GM23338 (cell line): ENCODE measurements around the gene TRAPPC2. TPM values are rescaled to one million over a fixed set of nuclear protein-coding genes. Genes with fewer than 3 reads are reported as not detected.

ENCODE experiments used
- ATAC-seq: fragments of 200-7000 bp; cut with Tn5 transposase; 3 replicates; pipeline ENCODE4 v1.9.1; 2020
- DNase-seq: peaks from one replicate; pipeline ENCODE4 v3.0.0-alpha.2; 2015; ENCODE audit warnings: low spot score
- H2AFZ ChIP-seq: fragments of 200-600 bp; sonication (generic); 2 replicates; pipeline ENCODE4 v1.8.0; 2016; ENCODE audit warnings: antibody characterized with exemption, mild to moderate bottlenecking, moderate library complexity
- H3F3A ChIP-seq: fragments of 200-600 bp; sonication (generic); replicated peaks from 2 replicates; pipeline ENCODE4 v1.8.0; 2017; ENCODE audit warnings: antibody characterized with exemption, mixed run types, low read depth
- H3K27ac ChIP-seq: fragments of 200-600 bp; sonication (generic); 2 replicates; pipeline ENCODE4 v1.6.1; 2016; ENCODE audit warnings: low read depth
- H3K27me3 ChIP-seq: fragments of 200-600 bp; sonication (generic); 2 replicates; pipeline ENCODE4 v1.8.0; 2016; ENCODE audit warnings: mild to moderate bottlenecking, mixed run types, moderate library complexity; ENCODE audit not compliant: insufficient read depth
- H3K36me3 ChIP-seq: fragments of 200-600 bp; sonication (generic); 2 replicates; pipeline ENCODE4 v1.8.0; 2016; ENCODE audit warnings: mild to moderate bottlenecking; ENCODE audit not compliant: insufficient read depth
- H3K4me1 ChIP-seq: fragments of 200-600 bp; sonication (generic); 2 replicates; pipeline ENCODE4 v1.8.0; 2016; ENCODE audit warnings: mild to moderate bottlenecking, moderate library complexity; ENCODE audit not compliant: insufficient read depth
- H3K4me2 ChIP-seq: fragments of 200-600 bp; sonication (generic); 2 replicates; pipeline ENCODE4 v1.7.1; 2017; ENCODE audit warnings: mixed run types
- H3K4me3 ChIP-seq: fragments of 200-600 bp; sonication (generic); 2 replicates; pipeline ENCODE4 v1.6.1; 2016; ENCODE audit warnings: mixed run types
- H3K79me2 ChIP-seq: fragments of 200-600 bp; sonication (generic); replicated peaks from 2 replicates; pipeline ENCODE4 v1.8.0; 2017; ENCODE audit warnings: mild to moderate bottlenecking; ENCODE audit not compliant: insufficient read depth
- H3K9me2 ChIP-seq: fragments of 200-600 bp; sonication (generic); 2 replicates; pipeline ENCODE4 v1.8.0; 2017; ENCODE audit not compliant: insufficient read depth
- H4K20me1 ChIP-seq: fragments of 200-600 bp; sonication (generic); replicated peaks from 2 replicates; pipeline ENCODE4 v1.8.0; 2017; ENCODE audit warnings: mild to moderate bottlenecking; ENCODE audit not compliant: insufficient read depth
- H3K27ac Mint-ChIP-seq: 2 replicates; pipeline ENCODE4 v1.8.0; 2020; ENCODE audit warnings: inconsistent platforms, mild to moderate bottlenecking, moderate library complexity, mixed read lengths
- H3K27me3 Mint-ChIP-seq: 3 replicates; pipeline ENCODE4 v1.8.0; 2022; ENCODE audit warnings: low read depth, mild to moderate bottlenecking, moderate library complexity, mixed read lengths, inconsistent platforms; ENCODE audit not compliant: insufficient read depth, poor library complexity
- H3K36me3 Mint-ChIP-seq: 3 replicates; pipeline ENCODE4 v1.8.0; 2021; ENCODE audit warnings: low read depth, mild to moderate bottlenecking, inconsistent platforms, moderate library complexity, mixed read lengths
- H3K4me1 Mint-ChIP-seq: 3 replicates; pipeline ENCODE4 v1.8.0; 2020; ENCODE audit warnings: mild to moderate bottlenecking, inconsistent platforms, mixed read lengths
- H3K4me3 Mint-ChIP-seq: 3 replicates; pipeline ENCODE4 v1.8.0; 2021; ENCODE audit warnings: moderate library complexity, mild to moderate bottlenecking, inconsistent platforms, mixed read lengths
- H3K9me3 Mint-ChIP-seq: 3 replicates; pipeline ENCODE4 v1.8.0; 2020; ENCODE audit warnings: moderate library complexity, mild to moderate bottlenecking, inconsistent platforms, mixed read lengths
- CTCF ChIP-seq, 2 experiments: fragments of 200-600 bp in 1 of 2; sonication (generic) in 1 of 2; conservative IDR thresholded peaks; 2 replicates each; pipeline versions ENCODE4 v1.5.1 to v1.6.1; 2016 to 2017; ENCODE audit warnings: antibody characterized with exemption in 2 of 2, low read depth in 2 of 2, mild to moderate bottlenecking in 2 of 2, moderate library complexity in 1 of 2
- EZH2phosphoT487 ChIP-seq: fragments of 200-600 bp; sonication (generic); IDR thresholded peaks from one replicate; pipeline ENCODE4 v1.8.1; 2018; ENCODE audit warnings: antibody characterized with exemption; ENCODE audit not compliant: unreplicated experiment
- JUNB ChIP-seq: IDR thresholded peaks from one replicate; pipeline ENCODE4 v1.6.1; 2016; ENCODE audit warnings: antibody characterized with exemption; ENCODE audit not compliant: unreplicated experiment
- NANOG ChIP-seq: IDR thresholded peaks from 2 replicates; pipeline ENCODE4 v1.6.1; 2016; ENCODE audit warnings: antibody characterized with exemption, borderline replicate concordance
- POLR2AphosphoS5 ChIP-seq: IDR thresholded peaks from 2 replicates; pipeline ENCODE4 v1.6.1; 2016; ENCODE audit warnings: antibody characterized with exemption, low read depth
- REST ChIP-seq: IDR thresholded peaks from one replicate; pipeline ENCODE4 v1.6.1; 2018; ENCODE audit warnings: antibody characterized with exemption; ENCODE audit not compliant: unreplicated experiment
- STAT1 ChIP-seq: IDR thresholded peaks from one replicate; pipeline ENCODE4 v1.6.1; 2016; ENCODE audit warnings: antibody characterized with exemption; ENCODE audit not compliant: unreplicated experiment
- ZNF114 ChIP-seq: fragments of 250-450 bp; sonication (Bioruptor Pico); IDR thresholded peaks from 2 replicates; pipeline ENCODE4 v1.5.0; 2020; ENCODE audit warnings: mild to moderate bottlenecking, moderate library complexity
- polyA plus RNA-seq: library from polyadenylated mRNA; unstranded; fragments of >200 nt; fragmentation: Nextera tagmentation; extraction: Ambion mirVana; gene quantifications from 2 replicates; pipeline ENCODE4 v1.2.1, GENCODE V29; 2016
- total RNA-seq: library from RNA; depleted of rRNA; stranded (reverse); fragments of >200 nt; shearing (Covaris generic); gene quantifications from 2 replicates; pipeline ENCODE4 v1.2.3, GENCODE V29; 2014

The TRAPPC2 gene
- total and polyA plus RNA-seq, 2 experiments from 2014 or later = 11.7 to 14.6 TPM

GRCh38 chrX:13761606-13762414 lies 27.4 kb upstream of the TRAPPC2 start:
- Histone ChIP-seq H3K9me2 (no peaks in the 10 kb centered on the region), H3K4me3 (0 out of 2 replicates have a peak overlapping the region, but pooled peaks have one; percentile 6), H2AFZ (no peak overlapping the region), H3F3A (0 out of 2 replicates have a peak, but pooled peaks cover 3% of the 10 kb centered on the region), H3K36me3 (peaks cover 5% of the 10 kb centered on the region; the same call in 1 of the 2 replicates), H3K79me2 (no peaks in the 10 kb centered on the region), H3K27me3 (no peaks in the 10 kb centered on the region), H3K4me1 (peaks cover 29% of the 10 kb centered on the region), H4K20me1 (no peaks in the 10 kb centered on the region), H3K27ac (0 out of 2 replicates have a peak overlapping the region, but pooled peaks have one; percentile 8), H3K4me2 (peak overlapping the region; percentile 64)
- H3K27me3 Mint-ChIP-seq = peaks cover 6% of the 10 kb centered on the region
- TF ChIP-seq NANOG = peak; percentile 26; the same call in 1 of the 2 replicates
- no peak for TF ChIP-seq STAT1
- ATAC-seq = peak; percentile 80
- peaks cover 3% of the 10 kb centered on the region; the same call in 1 of the 3 replicates for H3K9me3 Mint-ChIP-seq
- peak overlapping the region; percentile 85; the same call in 1 of the 2 replicates for H3K27ac Mint-ChIP-seq
- H3K4me3 Mint-ChIP-seq = peak overlapping the region; percentile 17; the same call in 1 of the 3 replicates
- DNase-seq = peak; percentile 70
- H3K4me1 Mint-ChIP-seq = peaks cover 49% of the 10 kb centered on the region
- peaks cover 68% of the 10 kb centered on the region for H3K36me3 Mint-ChIP-seq

GRCh38 chrX:13760426-13760825 lies 26.0 kb upstream of the TRAPPC2 start:
- Histone ChIP-seq H4K20me1 (no peaks in the 10 kb centered on the region), H2AFZ (no peak overlapping the region), H3K27ac (no peak overlapping the region), H3F3A (0 out of 2 replicates have a peak, but pooled peaks cover 3% of the 10 kb centered on the region), H3K27me3 (no peaks in the 10 kb centered on the region), H3K9me2 (no peaks in the 10 kb centered on the region), H3K4me2 (no peak overlapping the region), H3K4me1 (peaks cover 34% of the 10 kb centered on the region), H3K79me2 (no peaks in the 10 kb centered on the region), H3K36me3 (peaks cover 5% of the 10 kb centered on the region; the same call in 1 of the 2 replicates), H3K4me3 (no peak overlapping the region)
- no peaks in the 10 kb centered on the region for H3K9me3 Mint-ChIP-seq
- peaks cover 45% of the 10 kb centered on the region for H3K4me1 Mint-ChIP-seq
- no peak for TF ChIP-seq NANOG
- TF ChIP-seq CTCF (conservative IDR thresholded peaks at IDR 0.05; ENCODE audit: low read depth in 2 of 2) = no peak
- no peak for TF ChIP-seq EZH2phosphoT487
- no peak for TF ChIP-seq POLR2AphosphoS5
- no peak for TF ChIP-seq JUNB
- TF ChIP-seq STAT1 = no peak
- H3K27ac Mint-ChIP-seq = no peak overlapping the region
- DNase-seq (no peak), ATAC-seq (no peak)
- H3K27me3 Mint-ChIP-seq = peaks cover 2% of the 10 kb centered on the region
- peaks cover 55% of the 10 kb centered on the region for H3K36me3 Mint-ChIP-seq
- H3K4me3 Mint-ChIP-seq = no peak overlapping the region

- no peak overlapping the region for H2AFZ ChIP-seq
- peaks cover 38% of the 10 kb centered on the region for H3K4me1 Mint-ChIP-seq
- no peak overlapping the region for H3K4me3 Mint-ChIP-seq
- no peak overlapping the region for H3K4me2 ChIP-seq
- H3K79me2 ChIP-seq = no peaks in the 10 kb centered on the region
- no peaks in the 10 kb centered on the region for H3K9me3 Mint-ChIP-seq
- H4K20me1 ChIP-seq = no peaks in the 10 kb centered on the region
- H3F3A ChIP-seq = 0 out of 2 replicates have a peak, but pooled peaks cover 3% of the 10 kb centered on the region
- H3K27ac ChIP-seq = no peak overlapping the region
- H3K36me3 ChIP-seq = peaks cover 5% of the 10 kb centered on the region; the same call in 1 of the 2 replicates
- peaks cover 56% of the 10 kb centered on the region for H3K36me3 Mint-ChIP-seq
- H3K27me3 ChIP-seq = no peaks in the 10 kb centered on the region
- H3K27ac Mint-ChIP-seq = no peak overlapping the region
- peaks cover 2% of the 10 kb centered on the region for H3K27me3 Mint-ChIP-seq
- no peak for DNase-seq
- H3K4me3 ChIP-seq = no peak overlapping the region
- no peaks in the 10 kb centered on the region for H3K9me2 ChIP-seq
- no peak for ATAC-seq
- peaks cover 30% of the 10 kb centered on the region for H3K4me1 ChIP-seq
- TF ChIP-seq CTCF (conservative IDR thresholded peaks at IDR 0.05; ENCODE audit: low read depth in 2 of 2) (no peak), ZNF114 (CRISPR knock-in tag) (no peak), REST (no peak), POLR2AphosphoS5 (no peak)
These were observed 24.8 kb upstream of the TRAPPC2 start for GRCh38 chrX:13759152-13759718.
